Measurements from ENCODE around the gene B3GALNT2.
A peak's percentile ranks its signal among the peaks of the same experiment; 100 is the strongest.

Gene B3GALNT2

GRCh38 chr1:235450886-235451483 is 53.3 kb downstream of the B3GALNT2 start:
- no peak for DNase-seq (ENCODE audit: low spot score)

DNA sequence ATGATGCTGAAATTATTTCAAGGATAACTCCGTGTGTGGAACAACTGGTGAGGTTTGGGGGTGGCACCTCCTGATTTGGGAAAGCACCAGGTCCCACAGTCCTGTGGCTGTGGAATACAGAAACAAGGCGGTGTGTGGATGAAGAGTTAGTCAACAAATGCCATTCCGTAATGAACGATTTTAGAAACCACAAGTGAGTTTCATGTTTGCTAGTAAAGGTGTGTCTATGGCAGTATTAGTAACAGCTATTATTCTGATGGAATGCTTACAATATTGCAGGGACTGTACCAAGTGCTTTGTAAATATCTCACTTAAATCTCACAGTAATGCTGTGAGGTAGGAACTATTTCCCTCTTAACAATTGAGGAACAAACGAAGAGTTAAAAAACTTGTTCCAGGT is 53.8 kb downstream of the B3GALNT2 start:
- no peak for DNase-seq (ENCODE audit: low spot score)

- DNase-seq (ENCODE audit: low spot score), result no peak
Observed at GRCh38 chr1:235448616-235449015, 55.6 kb downstream of the B3GALNT2 start.

GRCh38 chr1:235442788-235443429 is 61.3 kb downstream of the B3GALNT2 start:
- DNase-seq (ENCODE audit: low spot score), result no peak

- no peak for DNase-seq (ENCODE audit: low spot score)
Observed at GRCh38 chr1:235441159-235441685, 63.0 kb downstream of the B3GALNT2 start.

DNA sequence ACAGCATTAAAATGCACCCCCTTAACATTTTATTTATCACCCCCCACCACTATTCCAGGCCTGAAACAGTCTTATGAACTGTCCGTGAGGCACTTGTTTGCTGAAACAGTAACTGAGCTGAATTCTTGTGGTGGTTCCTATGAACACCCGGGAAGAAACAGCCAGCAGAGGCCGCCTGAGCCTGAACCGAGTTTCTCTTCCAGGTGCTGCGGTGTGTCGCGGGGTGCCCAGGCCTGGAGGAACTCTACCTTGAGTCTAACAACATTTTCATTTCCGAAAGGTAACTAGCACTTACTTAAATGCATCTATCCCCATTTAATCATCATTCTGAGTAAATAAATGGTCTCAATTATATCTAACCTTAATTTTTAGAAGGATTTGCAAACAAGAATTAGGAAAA is 70.3 kb downstream of the B3GALNT2 start:
- DNase-seq (ENCODE audit: low spot score), result no peak

DNA sequence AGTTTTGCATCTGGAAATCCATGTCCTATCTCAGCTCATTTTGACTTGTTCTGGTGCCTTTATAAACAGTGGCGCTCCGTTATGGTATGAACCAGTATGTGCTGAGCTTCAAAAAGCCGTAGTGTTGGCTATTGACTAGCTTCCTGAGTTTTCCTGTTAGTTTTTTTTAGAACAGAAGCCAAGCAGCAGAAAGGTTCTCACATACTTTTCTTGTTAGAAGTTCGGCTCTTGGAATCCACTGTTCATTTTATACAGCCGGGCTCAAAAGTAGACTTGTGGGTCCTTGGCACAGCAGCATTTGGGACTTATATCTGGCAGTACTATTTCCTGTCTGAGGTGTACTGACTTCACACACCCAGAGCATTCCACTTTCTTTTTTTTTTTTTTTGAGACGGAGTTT is 73.3 kb downstream of the B3GALNT2 start:
- DNase-seq (ENCODE audit: low spot score), result no peak

- DNase-seq (ENCODE audit: low spot score), result no peak
Observed at GRCh38 chr1:235429143-235429542, 75.1 kb downstream of the B3GALNT2 start.

GRCh38 chr1:235427447-235427846 is 76.8 kb downstream of the B3GALNT2 start:
- DNase-seq (ENCODE audit: low spot score), result no peak

GRCh38 chr1:235426680-235427079 is 77.6 kb downstream of the B3GALNT2 start:
- DNase-seq (ENCODE audit: low spot score), result no peak

DNA sequence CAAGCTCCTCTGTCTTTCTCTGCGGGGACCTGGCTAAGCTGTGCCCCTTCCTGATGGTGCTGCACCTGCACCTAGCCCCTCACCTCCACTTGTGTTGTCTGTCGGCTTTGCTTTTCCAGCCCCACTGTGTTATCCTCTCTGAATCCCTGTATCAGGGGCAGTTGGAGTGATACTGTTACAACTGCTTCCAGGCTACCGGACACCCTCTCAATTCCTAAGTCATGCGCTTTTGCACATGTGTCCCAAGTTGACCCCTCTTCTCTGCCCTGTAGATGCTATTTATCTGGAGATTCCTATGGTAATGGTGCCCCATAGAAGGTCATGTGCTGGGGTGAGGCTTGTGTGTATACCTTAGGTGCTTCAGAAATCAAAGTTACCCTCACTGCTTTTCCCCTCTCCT is 78.1 kb downstream of the B3GALNT2 start:
- DNase-seq (ENCODE audit: low spot score), result no peak

DNA sequence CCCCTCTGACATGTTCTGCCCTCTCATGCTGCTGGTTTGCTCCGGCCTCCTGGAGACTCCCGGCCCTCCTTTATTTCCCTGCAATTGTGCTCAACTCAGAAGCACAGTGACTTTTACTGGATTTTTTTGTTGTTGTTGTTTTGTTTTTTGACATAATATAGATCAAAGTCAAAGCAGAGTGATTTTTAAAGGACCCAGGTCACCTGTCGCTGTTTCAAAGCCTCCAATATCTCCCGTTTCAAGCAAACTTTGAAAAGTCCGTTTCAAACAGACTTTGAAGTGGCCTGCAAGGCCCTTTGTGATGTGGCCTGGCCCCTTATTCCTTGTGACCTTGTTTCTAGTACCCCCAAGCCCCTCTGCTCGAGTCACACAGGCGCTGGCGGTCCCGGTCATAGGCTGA is 78.9 kb downstream of the B3GALNT2 start:
- no peak for DNase-seq (ENCODE audit: low spot score)

DNA sequence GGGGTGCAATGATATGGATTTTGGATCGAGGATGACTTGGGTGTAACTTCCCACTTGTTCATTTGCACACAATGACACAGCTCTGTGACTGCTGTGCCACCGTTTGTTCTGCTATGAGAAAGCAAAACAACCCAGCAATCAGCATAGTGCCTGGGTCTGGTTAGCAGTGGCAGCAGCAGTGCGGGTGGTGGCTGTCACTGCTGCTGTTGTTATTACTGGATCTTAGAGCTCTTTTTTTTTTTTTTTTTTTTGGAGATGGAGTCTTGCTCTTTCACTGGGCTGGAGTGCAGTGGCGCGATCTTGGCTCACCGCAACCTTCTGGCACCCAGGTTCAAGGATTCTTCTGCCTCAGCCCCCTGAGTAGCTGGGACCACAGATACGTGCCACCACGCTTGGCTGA is 80.2 kb downstream of the B3GALNT2 start:
- DNase-seq (ENCODE audit: low spot score), result no peak

DNA sequence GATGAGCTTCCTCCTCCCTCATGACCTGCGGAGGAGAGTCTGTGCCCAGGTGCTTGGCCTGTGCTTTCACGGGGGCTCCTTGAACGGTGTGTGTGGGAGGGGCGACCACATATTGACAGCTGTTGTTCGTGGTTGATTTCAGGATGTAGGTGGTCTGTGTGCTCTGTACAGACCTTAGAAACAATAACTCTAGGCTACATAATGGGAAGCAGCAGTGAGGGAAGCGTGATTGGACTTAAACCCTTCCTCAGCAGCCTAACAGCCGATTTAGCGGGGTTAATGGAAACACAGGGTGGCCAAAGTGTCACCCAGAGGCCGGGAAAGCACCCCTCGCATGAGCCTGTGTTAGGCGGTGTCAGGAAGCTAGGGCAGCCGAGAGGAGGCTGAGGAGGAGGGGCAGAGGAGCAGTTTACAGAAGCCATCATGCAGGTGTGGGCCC is 81.0 kb downstream of the B3GALNT2 start:
- peak; percentile 9 for DNase-seq (ENCODE audit: low spot score)

GRCh38 chr1:235421751-235422150 is 82.5 kb downstream of the B3GALNT2 start:
- no peak for DNase-seq (ENCODE audit: low spot score)

GRCh38 chr1:235417086-235417697 is 87.1 kb downstream of the B3GALNT2 start:
- peak; percentile 73 for DNase-seq (ENCODE audit: low spot score)

GRCh38 chr1:235416662-235417049 is 87.6 kb downstream of the B3GALNT2 start:
- no peak for DNase-seq (ENCODE audit: low spot score)

DNA sequence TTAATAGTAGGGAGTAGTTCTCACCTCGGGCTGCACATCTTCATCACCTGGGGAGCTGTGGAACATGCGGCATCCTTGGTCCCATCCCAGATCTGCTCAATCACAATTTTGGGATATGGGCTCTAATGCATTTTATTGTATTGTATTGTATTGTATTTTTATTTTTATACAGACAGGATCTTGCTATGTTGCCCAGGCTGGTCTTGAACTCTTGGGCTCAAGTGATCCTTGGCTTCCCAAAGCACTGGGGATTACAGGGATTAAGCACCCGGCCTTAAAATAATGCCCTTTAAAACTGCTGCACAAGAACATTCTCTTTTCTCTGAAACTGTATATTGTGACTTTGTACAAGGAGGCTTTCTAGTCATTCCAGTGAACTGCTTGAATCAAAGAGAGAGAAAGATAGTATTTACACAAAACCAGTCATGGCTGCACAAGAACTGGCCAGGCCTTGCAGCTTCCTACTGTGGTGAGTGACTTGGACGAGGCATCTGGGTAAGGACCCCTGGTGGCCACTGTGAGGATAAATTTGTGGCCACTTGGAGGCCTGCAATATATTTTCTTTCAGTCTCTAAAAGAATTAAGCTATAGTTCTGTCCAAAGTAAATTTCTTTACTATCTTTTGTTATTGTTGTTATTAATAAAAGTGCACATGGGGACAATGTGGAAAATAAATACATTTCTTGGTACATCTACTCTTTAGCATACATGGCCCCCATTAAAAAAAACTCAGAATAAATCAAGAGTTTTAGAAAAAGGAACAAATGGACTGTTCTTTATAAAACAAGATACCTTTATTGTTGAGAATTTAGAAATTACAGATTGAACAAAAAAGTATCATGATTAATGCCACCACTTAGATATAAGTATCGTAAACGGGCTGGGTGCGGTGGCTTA is 89.0 kb downstream of the B3GALNT2 start:
- DNase-seq (ENCODE audit: low spot score), result peak; percentile 70

- DNase-seq (ENCODE audit: low spot score), result no peak
Observed at GRCh38 chr1:235411489-235412486, 92.5 kb downstream of the B3GALNT2 start.

DNA sequence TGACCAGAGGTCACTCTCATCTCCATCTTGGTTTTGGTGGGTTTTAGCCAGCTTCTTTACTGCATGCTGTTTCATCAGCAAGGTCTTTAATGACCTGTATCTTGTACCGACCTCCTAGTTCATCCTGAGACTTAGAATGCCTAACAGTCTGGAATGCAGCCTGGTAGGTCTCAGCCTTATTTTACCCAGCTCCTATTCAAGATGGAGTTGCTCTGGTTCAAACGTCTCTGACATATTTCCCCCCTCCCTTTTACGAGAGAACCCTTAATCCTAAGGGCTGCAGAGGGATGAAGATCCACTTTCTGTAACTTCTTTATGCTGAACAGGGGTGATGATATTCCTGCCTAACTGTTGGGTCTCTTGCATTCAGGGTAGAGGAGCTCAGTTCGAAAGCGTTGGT is 93.8 kb downstream of the B3GALNT2 start:
- no peak for DNase-seq (ENCODE audit: low spot score)
